Fibroblast of the aortic adventitia (primary cell): ENCODE measurements around the gene RDX. TPM values are rescaled to one million over a fixed set of nuclear protein-coding genes. Genes with fewer than 3 reads are reported as not detected.

Experiments
- DNase-seq: peaks from one replicate; pipeline ENCODE4 v3.0.0-alpha.2; 2010; ENCODE audit warnings: low read depth
- H3K4me3 ChIP-seq: 2 replicates; pipeline ENCODE4 v1.5.1; 2011; ENCODE audit warnings: low read depth, mild to moderate bottlenecking, control low read depth, low read length, moderate library complexity
- total RNA-seq: library from RNA; depleted of rRNA; stranded (reverse); fragments of >200 nt; gene quantifications from 2 replicates; pipeline ENCODE4 v1.2.3, GENCODE V29; 2012; ENCODE audit warnings: low replicate concordance
- TF ChIP-seq, protein P1 (sequence below): IDR thresholded peaks from 2 replicates; pipeline ENCODE4 v1.5.1; 2011; ENCODE audit warnings: mild to moderate bottlenecking, low read length, control low read depth, inconsistent platforms; ENCODE audit not compliant: insufficient read depth

The RDX gene
- total RNA-seq, 1 donor, result 108 TPM

GRCh38 chr11:110182886-110183285 is 113.5 kb downstream of the RDX start:
- no peak overlapping the region for H3K4me3 ChIP-seq

GRCh38 chr11:110179064-110179463 is 117.3 kb downstream of the RDX start:
- TF ChIP-seq, protein P1, sequence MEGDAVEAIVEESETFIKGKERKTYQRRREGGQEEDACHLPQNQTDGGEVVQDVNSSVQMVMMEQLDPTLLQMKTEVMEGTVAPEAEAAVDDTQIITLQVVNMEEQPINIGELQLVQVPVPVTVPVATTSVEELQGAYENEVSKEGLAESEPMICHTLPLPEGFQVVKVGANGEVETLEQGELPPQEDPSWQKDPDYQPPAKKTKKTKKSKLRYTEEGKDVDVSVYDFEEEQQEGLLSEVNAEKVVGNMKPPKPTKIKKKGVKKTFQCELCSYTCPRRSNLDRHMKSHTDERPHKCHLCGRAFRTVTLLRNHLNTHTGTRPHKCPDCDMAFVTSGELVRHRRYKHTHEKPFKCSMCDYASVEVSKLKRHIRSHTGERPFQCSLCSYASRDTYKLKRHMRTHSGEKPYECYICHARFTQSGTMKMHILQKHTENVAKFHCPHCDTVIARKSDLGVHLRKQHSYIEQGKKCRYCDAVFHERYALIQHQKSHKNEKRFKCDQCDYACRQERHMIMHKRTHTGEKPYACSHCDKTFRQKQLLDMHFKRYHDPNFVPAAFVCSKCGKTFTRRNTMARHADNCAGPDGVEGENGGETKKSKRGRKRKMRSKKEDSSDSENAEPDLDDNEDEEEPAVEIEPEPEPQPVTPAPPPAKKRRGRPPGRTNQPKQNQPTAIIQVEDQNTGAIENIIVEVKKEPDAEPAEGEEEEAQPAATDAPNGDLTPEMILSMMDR, result no peak
- H3K4me3 ChIP-seq, result no peak overlapping the region
- no peak for DNase-seq

More at GRCh38 chr11:110182886-110183285, 113.5 kb downstream of the RDX start:
- TF ChIP-seq, protein P1, result no peak
- no peak for DNase-seq

DNA sequence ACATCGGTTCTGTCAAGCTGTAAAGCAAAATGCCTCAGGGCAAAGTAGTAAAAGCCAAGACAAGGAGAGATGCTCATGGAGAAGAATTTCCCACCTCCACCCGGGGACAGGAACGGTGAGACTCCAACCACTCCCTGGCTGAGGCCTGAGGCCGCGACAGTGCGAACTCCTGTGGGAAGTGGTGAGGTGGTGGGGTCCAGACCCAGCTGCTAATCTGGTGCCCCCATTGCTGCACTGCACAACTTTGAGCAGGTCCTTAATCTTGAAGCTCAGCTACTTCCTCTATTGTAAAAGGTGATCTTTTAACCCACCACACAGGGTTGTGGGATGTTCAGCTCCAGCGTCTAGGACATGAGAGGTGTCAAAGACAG is 119.3 kb downstream of the RDX start:
- DNase-seq, result no peak
- TF ChIP-seq, protein P1, result no peak
- H3K4me3 ChIP-seq, result no peak overlapping the region

DNA sequence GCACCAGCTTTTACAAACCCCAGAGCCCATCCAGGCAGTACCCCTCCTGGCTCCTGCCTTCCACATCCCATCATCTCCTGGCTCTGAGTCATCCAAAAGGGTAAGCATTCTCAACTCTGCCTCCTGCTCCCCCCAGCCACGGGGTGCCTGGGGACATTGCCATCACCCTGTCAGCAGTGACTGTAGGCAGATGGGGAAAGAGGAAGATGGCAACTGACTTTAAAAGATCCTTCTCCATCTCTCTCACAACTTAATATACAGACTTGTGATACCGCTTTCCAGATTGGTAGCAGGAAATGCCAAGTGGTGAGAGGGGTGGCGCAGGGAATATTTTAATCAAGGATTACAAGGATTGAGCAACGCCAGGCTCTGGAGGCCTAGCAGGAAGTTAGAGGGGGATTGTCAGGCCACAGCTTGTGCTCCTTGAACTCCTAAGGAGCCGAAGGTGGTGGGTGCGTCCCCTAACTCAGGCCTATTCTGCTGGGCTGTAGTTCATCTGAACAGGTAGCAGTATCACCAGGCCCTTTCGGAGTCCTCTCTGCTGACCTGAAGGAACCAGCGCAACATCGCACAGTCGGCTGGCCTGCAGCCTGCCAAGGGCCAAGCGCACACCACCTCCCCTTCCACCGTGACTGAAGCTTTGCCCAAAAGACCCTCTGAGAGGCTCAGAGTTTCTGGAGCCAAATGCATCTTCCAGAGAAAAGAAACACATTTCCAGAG is 119.9 kb downstream of the RDX start:
- no peak for DNase-seq
- H3K4me3 ChIP-seq, result no peak overlapping the region
- TF ChIP-seq, protein P1, result no peak

DNA sequence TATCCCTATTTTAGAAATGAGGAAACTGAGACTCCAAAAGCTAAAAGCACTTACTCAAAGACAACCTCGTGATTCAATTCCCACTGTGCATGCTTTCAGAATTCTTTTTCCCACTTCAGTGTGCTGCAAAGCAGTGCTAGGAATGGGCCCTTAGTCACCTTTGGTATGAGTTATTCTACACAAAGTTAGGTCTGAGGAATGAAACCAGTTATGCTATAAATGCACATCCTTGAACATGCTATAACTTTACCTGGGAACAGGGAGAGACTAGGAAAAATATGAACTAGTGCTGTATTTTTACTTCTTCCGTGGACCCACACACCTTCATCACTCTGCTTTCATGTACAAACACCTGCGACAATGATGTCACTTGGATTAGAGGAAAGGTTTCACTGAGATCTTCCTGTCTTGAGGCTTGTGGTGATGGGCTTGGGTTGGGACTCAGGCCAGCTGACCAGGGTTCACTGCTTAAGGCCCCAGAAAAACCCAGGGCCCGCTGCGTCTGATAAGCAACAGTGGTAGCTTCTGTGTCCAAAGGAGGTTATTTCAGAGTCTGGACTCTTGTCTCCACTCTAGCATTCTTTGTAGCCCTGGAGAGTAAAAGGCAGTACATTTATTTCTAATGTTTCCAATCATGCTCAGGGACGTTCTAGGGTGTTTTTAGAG is 121.6 kb downstream of the RDX start:
- peak; percentile 57 for DNase-seq
- TF ChIP-seq, protein P1, result no peak
- no peak overlapping the region for H3K4me3 ChIP-seq

- peak; percentile 78 for DNase-seq
- no peak overlapping the region for H3K4me3 ChIP-seq
- TF ChIP-seq, protein P1, result peak; percentile 86
Observed at GRCh38 chr11:110173811-110174644, 122.4 kb downstream of the RDX start.
